GM19193 (cell line): Measurements from ENCODE around the gene OTOS.

Source experiments
- POLR2A ChIP-seq: IDR thresholded peaks from 4 replicates; pipeline ENCODE4 v1.6.1; 2011; ENCODE audit not compliant: insufficient read depth, insufficient read length; ENCODE audit errors: extremely low read depth

Gene OTOS

DNA sequence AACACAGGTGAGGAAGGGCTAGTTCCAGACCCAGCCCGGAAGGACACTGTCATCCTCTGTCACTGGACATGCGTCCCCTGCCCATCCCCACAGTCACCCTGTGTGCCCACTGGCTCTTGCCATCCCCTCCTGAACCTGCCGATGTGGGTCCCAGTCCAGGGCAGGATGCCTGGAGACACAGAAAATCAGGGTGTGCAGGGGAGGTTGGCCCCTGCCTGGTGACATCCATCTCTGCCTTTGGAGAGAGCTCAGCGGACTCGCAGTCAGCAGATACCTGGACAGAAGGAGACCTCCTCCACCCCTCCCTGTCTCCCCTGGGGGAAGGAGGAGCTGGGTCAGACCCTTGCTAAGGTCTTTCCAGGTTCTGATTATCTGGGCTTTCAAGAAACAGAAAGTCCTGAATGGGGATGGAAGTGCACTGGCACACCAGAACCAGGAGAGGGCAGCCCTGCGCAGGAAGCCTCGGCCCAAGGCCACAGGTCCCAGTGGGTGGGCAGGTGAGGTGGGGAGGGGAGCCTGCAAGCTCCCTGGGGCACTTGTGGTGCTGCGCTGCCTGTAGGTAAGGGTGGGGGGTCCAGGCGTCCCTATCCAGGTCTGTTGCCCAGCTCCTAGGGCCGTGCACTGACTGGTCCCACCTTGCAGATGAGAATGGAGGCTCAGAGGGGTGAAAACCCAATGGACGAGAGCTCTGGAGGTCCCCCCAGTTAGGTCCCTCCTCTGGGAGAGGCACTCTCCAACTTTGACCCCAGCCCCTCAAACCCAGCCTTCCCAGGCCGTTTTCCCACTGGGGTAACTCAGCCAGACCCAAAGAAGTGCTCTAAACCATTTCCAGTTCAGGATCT is 9.7 kb upstream of the OTOS start:
- no peak for TF ChIP-seq POLR2A

DNA sequence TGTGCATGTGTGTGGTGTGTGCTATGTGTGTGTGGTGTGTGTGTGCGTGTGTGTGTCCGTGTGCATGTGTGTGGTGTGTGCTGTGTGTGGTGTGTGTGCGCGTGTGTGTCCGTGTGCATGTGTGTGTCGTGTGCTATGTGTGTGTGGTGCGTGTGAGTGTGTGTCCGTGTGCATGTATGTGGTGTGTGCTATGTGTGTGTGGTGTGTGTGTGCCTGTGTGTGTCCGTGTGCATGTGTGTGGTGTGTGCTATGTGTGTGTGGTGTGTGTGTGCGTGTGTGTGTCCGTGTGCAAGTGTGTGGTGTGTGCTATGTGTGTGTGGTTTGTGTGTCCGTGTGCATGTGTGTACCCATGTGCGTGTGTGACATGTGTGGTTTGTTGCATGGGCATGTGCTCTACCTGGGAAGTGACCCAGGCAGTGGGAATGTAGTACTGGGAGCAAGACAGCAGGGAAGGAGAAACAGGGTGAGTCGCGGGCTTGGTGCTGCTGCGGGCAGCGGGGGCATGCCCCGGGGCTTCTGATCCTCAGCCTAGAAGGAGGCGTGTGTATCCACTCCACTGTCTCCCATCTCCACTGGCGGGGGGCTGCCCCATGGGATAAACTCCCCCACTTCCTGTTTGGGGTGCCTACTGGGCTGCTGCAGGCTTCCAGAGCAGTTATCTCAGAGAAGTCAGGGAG is 7.6 kb upstream of the OTOS start:
- no peak for TF ChIP-seq POLR2A

DNA sequence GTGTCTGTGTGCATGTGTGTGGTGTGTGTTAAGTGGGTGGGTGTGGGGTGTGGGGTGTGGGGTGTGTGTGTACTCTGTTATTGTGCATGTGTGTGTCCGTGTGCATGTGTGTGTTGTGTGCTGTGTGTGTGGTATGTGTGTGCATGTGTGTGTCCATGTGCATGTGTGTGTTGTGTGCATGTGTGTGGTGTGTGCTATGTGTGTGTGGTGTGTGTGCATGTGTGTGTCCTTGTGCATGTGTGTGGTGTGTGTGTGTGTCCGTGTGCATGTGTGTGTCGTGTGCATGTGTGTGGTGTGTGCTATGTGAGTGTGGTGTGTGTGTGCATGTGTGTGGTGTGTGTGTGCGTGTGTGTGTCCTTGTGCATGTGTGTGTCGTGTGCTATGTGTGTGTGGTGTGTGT is 6.9 kb upstream of the OTOS start:
- TF ChIP-seq POLR2A = no peak

DNA sequence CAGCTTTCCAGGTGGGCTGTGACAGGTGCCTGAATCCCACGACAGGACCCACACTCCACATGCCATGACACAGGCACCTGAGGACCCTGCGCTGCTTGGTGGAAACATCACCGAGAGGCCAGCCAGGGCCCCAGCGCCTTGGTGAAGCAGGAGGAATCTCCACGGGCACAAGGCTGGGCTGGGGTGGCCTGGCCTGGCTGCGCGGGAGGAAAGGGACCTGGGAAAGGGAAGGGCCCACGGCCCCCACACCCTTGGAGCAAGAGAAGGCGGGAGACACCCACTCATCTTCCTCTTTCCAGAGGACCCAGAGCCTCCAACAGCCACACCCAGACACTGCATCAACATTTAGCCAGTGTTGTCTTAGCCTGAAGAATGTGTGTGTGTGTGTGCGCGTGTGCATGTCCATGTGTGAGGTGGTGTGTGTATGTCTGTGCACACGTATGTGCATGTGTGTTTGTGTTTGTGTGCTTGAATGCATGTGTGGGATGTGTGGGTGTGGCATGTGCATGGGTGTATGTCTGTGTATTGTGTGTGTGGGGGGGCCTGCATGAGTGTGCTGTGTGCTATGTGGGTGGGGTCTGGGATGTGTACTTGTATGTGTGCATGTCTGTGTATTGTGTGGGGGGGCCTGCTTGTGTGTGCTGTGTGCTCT is 6.3 kb upstream of the OTOS start:
- TF ChIP-seq POLR2A = no peak

DNA sequence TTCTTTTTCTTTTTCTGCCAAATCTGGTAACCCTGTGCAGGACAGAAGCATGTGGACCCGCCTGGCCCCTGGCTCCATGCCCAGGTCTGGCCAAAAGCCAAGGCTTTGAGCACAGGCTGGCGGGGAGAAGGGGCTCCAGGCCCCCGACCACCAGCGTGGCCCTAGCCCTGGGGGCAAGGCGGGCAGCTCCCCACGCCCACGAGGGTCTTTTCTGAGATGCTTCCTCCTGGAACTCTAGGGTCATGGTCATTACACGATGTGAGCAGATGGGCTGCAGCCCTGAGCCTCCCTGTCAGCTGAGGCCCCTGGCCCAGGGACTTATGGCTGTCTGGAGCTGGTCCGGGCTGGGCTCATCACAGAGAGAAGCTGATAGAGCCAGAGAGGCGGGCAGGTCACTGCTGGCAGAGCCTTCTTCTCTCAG is 5.7 kb upstream of the OTOS start:
- no peak for TF ChIP-seq POLR2A

DNA sequence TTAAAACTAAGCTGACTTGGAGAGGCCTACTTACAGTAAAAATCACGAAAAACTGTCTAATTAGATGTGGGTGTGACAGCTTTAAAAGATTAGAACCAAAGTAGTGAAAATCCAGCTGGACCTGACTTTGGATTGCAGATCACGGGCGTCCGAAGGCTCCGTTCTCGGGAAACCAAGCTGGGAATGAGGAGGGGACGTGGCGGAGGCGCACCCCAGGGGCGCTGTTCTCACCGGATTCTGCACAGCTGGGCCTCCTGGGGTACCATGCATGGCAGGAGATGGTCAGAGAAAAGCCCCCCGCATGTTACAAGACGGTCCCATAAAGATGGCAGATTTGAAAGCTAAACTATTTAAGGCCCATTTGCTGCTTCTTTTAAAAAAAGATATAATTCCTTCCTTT is 5.0 kb upstream of the OTOS start:
- no peak for TF ChIP-seq POLR2A

DNA sequence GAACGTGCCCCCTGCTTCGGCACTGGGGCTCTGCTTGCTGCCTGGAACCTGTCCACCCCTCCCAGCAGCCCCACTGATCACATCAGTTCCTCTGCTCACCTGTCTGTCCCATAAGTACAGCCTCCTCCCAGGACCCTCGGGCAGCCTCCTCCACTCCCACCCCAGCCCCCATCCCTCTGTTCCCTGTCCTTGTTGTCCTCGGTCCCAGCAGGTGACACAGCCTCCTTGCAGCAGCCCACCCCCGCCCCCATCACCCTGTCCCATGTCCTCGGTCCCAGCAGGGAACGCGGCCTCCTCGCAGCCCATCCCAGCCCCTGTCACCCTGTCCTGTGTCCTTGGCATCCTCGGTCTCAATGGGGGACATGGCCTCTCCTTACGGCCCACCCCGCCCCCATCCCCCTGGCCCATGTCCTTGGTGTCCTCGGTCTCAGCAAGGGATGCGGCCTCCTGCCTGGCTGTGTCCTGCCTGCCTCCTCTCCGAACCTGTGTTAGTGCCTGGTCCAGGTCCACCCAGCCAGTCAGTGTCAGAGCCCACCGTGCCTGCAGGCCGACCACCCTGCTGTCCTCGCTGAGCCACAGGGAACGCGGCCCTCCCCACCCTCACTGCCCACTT is 4.3 kb upstream of the OTOS start:
- TF ChIP-seq POLR2A = no peak

DNA sequence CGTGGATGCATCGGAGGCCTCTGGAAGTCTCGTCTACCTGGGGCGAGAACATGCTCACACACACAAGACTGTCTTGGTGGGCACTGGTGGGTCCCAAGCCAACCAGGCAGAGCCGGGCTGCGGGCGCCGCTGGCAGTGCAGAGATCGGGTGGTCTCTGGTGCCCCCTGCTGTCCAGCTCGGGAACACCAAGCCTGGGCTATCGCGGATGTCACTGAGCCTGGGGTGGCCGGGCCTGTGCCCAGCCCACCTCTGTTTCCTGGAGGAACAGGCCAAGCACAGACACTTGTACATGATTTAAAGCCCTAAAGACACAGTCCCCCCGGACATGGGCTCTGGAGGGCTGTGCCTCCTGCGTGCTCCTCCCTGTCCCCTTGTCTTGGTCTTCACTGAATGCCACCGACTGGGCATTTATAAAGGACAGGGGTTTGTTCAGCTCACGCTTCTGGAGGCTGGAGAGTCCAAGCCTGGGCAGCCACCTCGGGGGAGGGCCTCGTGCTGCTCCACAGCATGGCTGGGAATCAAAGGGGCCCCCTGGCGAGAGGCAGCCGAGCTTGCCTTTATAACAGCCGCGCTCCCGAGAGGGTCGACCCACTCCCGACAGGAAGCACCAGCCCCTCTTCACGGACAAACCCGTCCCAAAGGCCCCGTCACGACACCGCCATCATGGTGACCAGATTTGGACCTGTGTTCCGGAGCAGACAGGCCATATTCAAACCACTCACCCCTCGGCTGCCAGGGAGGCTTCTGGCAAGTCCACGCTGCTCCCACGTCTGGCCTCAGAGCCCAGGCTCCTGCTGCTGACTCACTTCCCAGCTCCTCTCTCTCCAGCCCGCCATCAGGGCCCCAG is 3.6 kb upstream of the OTOS start:
- no peak for TF ChIP-seq POLR2A

DNA sequence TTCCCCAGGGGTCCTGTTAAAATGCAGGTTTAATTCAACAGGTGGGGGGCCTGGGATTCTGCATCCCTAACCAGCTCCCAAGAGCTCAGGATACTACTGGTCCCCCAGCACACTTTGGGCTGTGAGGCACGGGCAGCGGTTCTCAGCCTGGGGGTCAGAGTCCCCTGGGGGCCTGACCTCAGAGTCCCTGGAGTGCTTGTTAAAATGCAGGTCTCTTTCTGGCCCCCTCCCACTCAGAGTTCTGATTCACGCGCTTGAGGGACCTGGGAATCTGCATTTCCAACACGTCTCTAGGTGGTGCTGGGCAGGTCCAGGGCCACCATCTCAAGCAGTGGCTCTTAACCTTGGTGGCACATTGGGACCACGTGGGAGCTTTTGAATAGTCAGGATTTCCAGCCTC is 2.8 kb upstream of the OTOS start:
- no peak for TF ChIP-seq POLR2A

DNA sequence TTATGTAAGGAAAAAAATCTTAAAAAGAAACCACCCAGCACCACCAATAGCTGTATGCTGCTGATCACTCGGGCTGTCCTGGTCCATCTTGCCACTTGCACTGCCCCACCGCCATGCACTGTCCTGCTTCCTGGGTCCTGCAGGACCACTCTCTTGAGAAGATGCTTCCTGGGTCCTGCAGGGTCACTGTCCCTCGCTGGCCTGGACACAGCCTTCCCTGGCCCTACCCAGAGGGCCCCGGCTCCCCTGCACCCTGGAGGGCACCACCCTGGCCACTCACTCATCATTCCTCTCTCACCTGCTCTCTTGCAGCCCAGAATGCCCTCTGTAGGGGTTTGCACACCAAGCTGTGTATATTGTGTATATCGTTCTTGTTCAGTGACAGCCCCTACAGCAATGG is 2.4 kb upstream of the OTOS start:
- TF ChIP-seq POLR2A = no peak

DNA sequence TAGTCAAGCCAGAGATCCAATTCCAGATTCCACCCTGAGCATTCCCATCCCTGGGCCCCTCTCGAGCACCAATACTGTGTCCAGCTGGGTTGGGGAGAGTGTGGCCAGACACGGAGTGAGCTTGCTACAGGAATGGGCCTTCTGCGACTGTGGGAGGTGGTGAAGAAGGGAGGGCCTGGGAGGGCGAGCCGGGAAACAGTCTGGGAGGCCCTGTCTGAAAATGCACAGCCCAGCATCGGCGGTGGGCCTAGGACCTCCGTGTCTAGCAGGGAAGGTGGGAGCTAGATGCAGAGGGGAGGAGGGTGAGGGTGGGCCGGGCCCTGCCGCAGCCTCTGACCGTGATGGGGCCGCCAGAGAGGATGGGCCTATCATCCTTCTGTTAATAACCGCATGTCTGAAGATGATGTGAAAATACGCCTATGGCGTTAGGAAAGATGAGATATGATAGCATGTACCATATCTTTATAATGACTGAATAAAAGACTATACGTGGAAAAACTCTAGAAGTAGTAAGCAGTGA is 1.9 kb upstream of the OTOS start:
- no peak for TF ChIP-seq POLR2A

DNA sequence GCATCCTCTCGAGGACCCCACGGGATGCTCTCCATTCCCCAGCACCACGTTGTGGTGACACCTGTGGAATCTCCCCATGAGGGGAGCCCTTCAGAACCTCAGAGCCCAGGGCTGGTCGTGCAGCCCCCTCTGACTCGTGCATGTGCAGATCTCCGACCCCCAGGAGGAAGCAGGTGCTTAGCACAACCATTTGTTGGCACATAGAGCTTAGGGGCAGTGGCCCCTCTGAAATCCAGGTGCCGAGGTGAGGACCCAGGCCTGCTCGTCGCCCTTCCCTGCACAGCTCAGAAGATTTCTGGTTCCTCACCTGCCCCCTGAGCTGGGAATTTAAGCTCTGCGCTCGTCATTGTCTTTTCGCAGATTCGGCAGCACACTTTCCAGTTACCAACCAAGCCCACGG is 1.3 kb upstream of the OTOS start:
- no peak for TF ChIP-seq POLR2A

DNA sequence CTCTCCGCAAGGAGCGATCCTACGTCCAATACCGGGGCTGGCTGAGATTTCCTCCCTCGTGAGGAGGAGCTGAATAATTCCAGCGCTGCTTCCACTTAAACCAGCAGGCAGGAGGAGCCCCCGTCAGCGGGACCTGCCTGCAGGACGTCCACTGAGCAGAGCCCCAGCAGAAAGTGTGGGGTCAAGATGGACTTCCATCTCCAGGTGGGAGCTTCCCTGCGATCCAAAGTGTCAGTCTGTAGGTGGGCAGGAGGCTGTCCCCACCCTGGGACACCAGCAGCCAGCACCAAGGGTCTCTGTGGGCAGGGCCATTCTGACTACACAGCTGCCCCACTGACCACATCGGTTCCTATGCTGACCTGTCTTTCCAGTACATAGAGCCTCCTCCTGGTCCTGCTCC is 462 bp upstream of the OTOS start:
- TF ChIP-seq POLR2A = no peak

DNA sequence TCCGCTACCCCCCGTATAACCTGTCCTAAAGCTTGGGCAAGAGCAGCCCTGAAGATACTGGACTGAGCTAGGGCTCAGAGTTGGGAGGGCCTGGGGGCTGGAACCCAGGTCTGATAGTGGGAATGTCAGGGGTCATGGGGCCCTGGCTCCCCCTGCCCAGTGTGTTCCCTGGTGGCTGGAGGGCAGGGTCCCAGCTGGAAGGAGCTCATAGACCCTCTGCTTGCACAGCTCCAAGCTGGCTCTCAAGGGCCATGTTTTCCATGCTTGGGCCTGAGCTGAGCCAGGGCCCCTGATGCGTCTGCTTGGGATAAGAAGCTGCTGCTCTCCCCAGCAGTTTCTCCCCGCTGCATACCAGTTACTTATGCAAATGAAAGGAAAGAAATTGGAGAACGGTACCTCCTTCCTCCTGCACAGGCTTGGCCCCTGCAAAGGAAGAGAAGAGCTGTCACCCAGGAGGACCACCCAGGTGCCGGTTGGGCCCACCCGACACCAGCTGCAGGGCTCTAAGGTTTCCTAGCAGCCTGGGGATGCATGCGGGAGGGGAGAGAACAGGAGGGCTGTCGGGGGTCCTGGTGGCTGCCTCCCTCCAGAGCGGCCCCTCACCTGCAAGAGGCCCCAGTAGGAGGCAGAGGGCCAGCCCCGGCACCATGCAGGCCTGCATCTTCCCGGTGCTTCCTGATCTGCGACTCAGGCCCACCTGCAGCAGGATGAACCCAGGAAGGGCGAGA is 628 bp downstream of the OTOS start:
- no peak for TF ChIP-seq POLR2A
